Lung (tissue), 12 donors: ENCODE measurements around the gene ANKRD34B. TPM values are rescaled to one million over a fixed set of nuclear protein-coding genes. Genes with fewer than 3 reads are reported as not detected.

Source experiments
- ATAC-seq: fragments of 200-7000 bp; cut with Tn5 transposase; one replicate; pipeline ENCODE4 v1.9.1; 2020; ENCODE audit warnings: moderate number of reproducible peaks; ENCODE audit not compliant: insufficient read depth, low FRiP score
- DNase-seq, 3 donors: peaks; one replicate each; pipeline ENCODE4 v3.0.0-alpha.2; 2013 to 2017
- H3K27ac ChIP-seq, 2 donors: one replicate each; pipeline ENCODE4 v1.5.1; 2013; ENCODE audit warnings: mild to moderate bottlenecking in 2 of 2, moderate library complexity in 2 of 2, control low read depth in 1 of 2, inconsistent platforms in 1 of 2, low read depth in 1 of 2, low read length in 1 of 2
- H3K27me3 ChIP-seq, 3 donors: one replicate each; pipeline ENCODE4 v1.5.1; 2013; ENCODE audit warnings: low read length in 2 of 3; ENCODE audit not compliant: control insufficient read depth in 3 of 3, insufficient read depth in 3 of 3
- H3K36me3 ChIP-seq, 4 donors: one replicate each; pipeline ENCODE4 v1.5.1; 2013; ENCODE audit warnings: low read length in 4 of 4, mild to moderate bottlenecking in 1 of 4, moderate library complexity in 1 of 4; ENCODE audit not compliant: control insufficient read depth in 4 of 4, insufficient read depth in 4 of 4
- H3K4me1 ChIP-seq, 5 donors: one replicate each; pipeline ENCODE4 v1.5.1; 2013; ENCODE audit warnings: low read length in 5 of 5, mild to moderate bottlenecking in 2 of 5, moderate library complexity in 1 of 5; ENCODE audit not compliant: control insufficient read depth in 5 of 5, insufficient read depth in 5 of 5
- H3K4me3 ChIP-seq: one replicate; pipeline ENCODE4 v1.5.1; 2013; ENCODE audit warnings: mild to moderate bottlenecking, control low read depth, moderate library complexity
- H3K9ac ChIP-seq, 2 donors: one replicate each; pipeline ENCODE4 v1.5.1; 2013; ENCODE audit warnings: low read length in 2 of 2, control low read depth in 1 of 2; ENCODE audit not compliant: insufficient read depth in 1 of 2
- H3K9me3 ChIP-seq, 4 donors: one replicate each; pipeline ENCODE4 v1.5.1; 2013; ENCODE audit warnings: low read length in 3 of 4, mild to moderate bottlenecking in 1 of 4, moderate library complexity in 1 of 4; ENCODE audit not compliant: control insufficient read depth in 4 of 4, insufficient read depth in 3 of 4
- CTCF ChIP-seq: IDR thresholded peaks from 2 replicates; pipeline ENCODE4 v1.5.1; 2012; ENCODE audit warnings: mild to moderate bottlenecking; ENCODE audit errors: control extremely low read depth, extremely low read depth
- WGBS, 2 donors: extraction: QIAGEN DNeasy Blood & Tissue Kit; methylation state at CpG; one replicate each; pipeline ENCODE4 v1.1.7; 2013; 5-methylcytosine and 5-hydroxymethylcytosine counted together
- polyA plus RNA-seq, 2 donors: library from polyadenylated mRNA; stranded (reverse); fragments of 200-250 nt; gene quantifications; one replicate each; pipeline ENCODE4 v1.2.1, GENCODE V29; 2013
- total RNA-seq, 2 donors: library from RNA; depleted of rRNA in 1 of 2; stranded (reverse); fragments of >200 nt in 1 of 2; gene quantifications; one replicate each; pipeline ENCODE4 v1.2.1, GENCODE V29; 2014 to 2021
- donor health status: control.
- donor health status: control.
- donor health status: Bipolar disorder and iron deficiency.
- donor health status: healthy.
- donor health status: DM: yes; HTN: yes; CAD: no.

Gene ANKRD34B
- total and polyA plus RNA-seq, 4 donors = 0.13 to 0.34 TPM; not detected in 2

GRCh38 chr5:80565330-80565729 is 4.8 kb downstream of the ANKRD34B start:
- Histone ChIP-seq H3K27me3 (peaks cover 3 to 55% (median 26%) of the 10 kb centered on the region in 3 donors), H3K9me3 (peaks cover 0 to 2% (median 0%) of the 10 kb centered on the region in 4 donors), H3K9ac (no peak overlapping the region), H3K36me3 (no peaks in the 10 kb centered on the region), H3K4me1 (peaks cover 0 to 10% (median 0%) of the 10 kb centered on the region in 5 donors), H3K4me3 (no peak overlapping the region), H3K27ac (no peak overlapping the region)
- ATAC-seq = no peak
- 78 to 90% methylated on average over 5 of the region's 5 CpGs for WGBS, 2 donors
- no peak for DNase-seq
- TF ChIP-seq CTCF = no peak

GRCh38 chr5:80559244-80559643 is 10.8 kb downstream of the ANKRD34B start:
- Histone ChIP-seq H3K36me3 (no peaks in the 10 kb centered on the region), H3K9ac (no peak overlapping the region), H3K9me3 (peaks cover 0 to 3% (median 0%) of the 10 kb centered on the region in 4 donors), H3K4me3 (no peak overlapping the region), H3K4me1 (no peaks in the 10 kb centered on the region), H3K27me3 (peaks cover 0 to 40% (median 21%) of the 10 kb centered on the region in 3 donors), H3K27ac (no peak overlapping the region)
- no peak for ATAC-seq
- 92 to 93% methylated on average over 4 of the region's 4 CpGs for WGBS, 2 donors
- DNase-seq = no peak
- no peak for TF ChIP-seq CTCF

- H3K4me1 ChIP-seq = no peaks in the 10 kb centered on the region
- H3K9me3 ChIP-seq = peaks cover 0 to 5% (median 0%) of the 10 kb centered on the region in 4 donors
- H3K9ac ChIP-seq = no peak overlapping the region
- 90 to 94% methylated on average over 4 of the region's 4 CpGs for WGBS, 2 donors
- ATAC-seq (no peak), DNase-seq (no peak)
- H3K4me3 ChIP-seq = no peak overlapping the region
- H3K27ac ChIP-seq = no peak overlapping the region
- no peaks in the 10 kb centered on the region for H3K36me3 ChIP-seq
- no peak for TF ChIP-seq CTCF
- H3K27me3 ChIP-seq = peaks cover 0 to 18% (median 14%) of the 10 kb centered on the region in 3 donors
Observed at GRCh38 chr5:80555099-80555498, 15.0 kb downstream of the ANKRD34B start.

- H3K4me1 ChIP-seq = no peaks in the 10 kb centered on the region
- H3K27me3 ChIP-seq = peaks cover 0 to 14% (median 12%) of the 10 kb centered on the region in 3 donors
- H3K9ac ChIP-seq = no peak overlapping the region
- DNase-seq (no peak), ATAC-seq (no peak)
- H3K27ac ChIP-seq = no peak overlapping the region
- peaks cover 0 to 3% (median 0%) of the 10 kb centered on the region in 4 donors for H3K9me3 ChIP-seq
- no peaks in the 10 kb centered on the region for H3K36me3 ChIP-seq
- no peak for TF ChIP-seq CTCF
- H3K4me3 ChIP-seq = no peak overlapping the region
- 53 to 72% methylated on average over 4 of the region's 4 CpGs for WGBS, 2 donors
Observed at GRCh38 chr5:80554646-80555045, 15.4 kb downstream of the ANKRD34B start.
